ENCODE data around the gene CACNA1G. TPM values are rescaled to one million over a fixed set of nuclear protein-coding genes. Genes with fewer than 3 reads are reported as not detected.
A peak's percentile ranks its signal among the peaks of the same experiment; 100 is the strongest.

Gene CACNA1G
- total RNA-seq, 1 donor from 2014 or later: 1.6 TPM

- Mint-ChIP-seq H3K4me1 (peaks cover 19% of the 10 kb centered on the region), H3K9me3 (no peaks in the 10 kb centered on the region), H3K27ac (no peak overlapping the region), H3K4me3 (peak overlapping the region; percentile 3), H3K27me3 (ENCODE audit: insufficient read depth, low read depth) (peaks cover 7% of the 10 kb centered on the region), H3K36me3 (no peaks in the 10 kb centered on the region)
- Histone ChIP-seq H3F3A (ENCODE audit: low read depth) (no peaks in the 10 kb centered on the region), H3K79me2 (ENCODE audit: low read depth) (no peaks in the 10 kb centered on the region), H3K9ac (no peak overlapping the region), H3K4me2 (no peak overlapping the region), H3K27me3 (no peaks in the 10 kb centered on the region), H3K4me3 (no peak overlapping the region), H3K9me3 (ENCODE audit: low read depth) (no peaks in the 10 kb centered on the region), H4K20me1 (ENCODE audit: low read depth) (no peaks in the 10 kb centered on the region), H2AFZ (replicated peaks) (no peak overlapping the region), H3K36me3 (no peaks in the 10 kb centered on the region), H3K4me1 (peaks cover 3% of the 10 kb centered on the region), H3K27ac (no peak overlapping the region)
- TF ChIP-seq EZH2phosphoT487 (IDR thresholded peaks at IDR 0.05) (no peak), CTCF (IDR thresholded peaks at IDR 0.05) (no peak), EZH2 (IDR thresholded peaks at IDR 0.05) (no peak)
- no peak for DNase-seq (ENCODE audit: low spot score)
Observed at GRCh38 chr17:50662632-50663225, 102.2 kb downstream of the CACNA1G start.

GRCh38 chr17:50663812-50664374 lies 103.4 kb downstream of the CACNA1G start:
- TF ChIP-seq EZH2phosphoT487 (IDR thresholded peaks at IDR 0.05) (no peak), EZH2 (IDR thresholded peaks at IDR 0.05) (no peak), CTCF (IDR thresholded peaks at IDR 0.05) (no peak)
- peaks cover 11% of the 10 kb centered on the region for H3K27me3 Mint-ChIP-seq (ENCODE audit: insufficient read depth, low read depth)
- no peaks in the 10 kb centered on the region for H3K36me3 ChIP-seq
- H4K20me1 ChIP-seq (ENCODE audit: low read depth): no peaks in the 10 kb centered on the region
- H3K36me3 Mint-ChIP-seq: no peaks in the 10 kb centered on the region
- H3K27ac Mint-ChIP-seq: no peak overlapping the region
- H3K4me1 ChIP-seq: peaks cover 11% of the 10 kb centered on the region
- H3K27ac ChIP-seq: no peak overlapping the region
- H3K4me2 ChIP-seq: no peak overlapping the region
- no peak overlapping the region for H3K9ac ChIP-seq
- H3K9me3 Mint-ChIP-seq: no peaks in the 10 kb centered on the region
- no peak overlapping the region for H3K4me3 Mint-ChIP-seq
- H3K4me3 ChIP-seq: no peak overlapping the region
- H3K79me2 ChIP-seq (ENCODE audit: low read depth): no peaks in the 10 kb centered on the region
- no peak for DNase-seq (ENCODE audit: low spot score)
- peaks cover 25% of the 10 kb centered on the region for H3K4me1 Mint-ChIP-seq
- no peaks in the 10 kb centered on the region for H3K9me3 ChIP-seq (ENCODE audit: low read depth)
- no peaks in the 10 kb centered on the region for H3K27me3 ChIP-seq
- no peaks in the 10 kb centered on the region for H3F3A ChIP-seq (ENCODE audit: low read depth)
- H2AFZ ChIP-seq (replicated peaks): no peak overlapping the region

- Mint-ChIP-seq H3K27ac (no peak overlapping the region), H3K27me3 (ENCODE audit: insufficient read depth, low read depth) (peaks cover 11% of the 10 kb centered on the region), H3K36me3 (no peaks in the 10 kb centered on the region), H3K9me3 (no peaks in the 10 kb centered on the region), H3K4me1 (peaks cover 25% of the 10 kb centered on the region), H3K4me3 (no peak overlapping the region)
- H3K9me3 ChIP-seq (ENCODE audit: low read depth): no peaks in the 10 kb centered on the region
- no peak overlapping the region for H2AFZ ChIP-seq (replicated peaks)
- H3K36me3 ChIP-seq: no peaks in the 10 kb centered on the region
- no peaks in the 10 kb centered on the region for H3F3A ChIP-seq (ENCODE audit: low read depth)
- H4K20me1 ChIP-seq (ENCODE audit: low read depth): no peaks in the 10 kb centered on the region
- TF ChIP-seq EZH2phosphoT487 (IDR thresholded peaks at IDR 0.05) (no peak), EZH2 (IDR thresholded peaks at IDR 0.05) (no peak)
- H3K27me3 ChIP-seq: no peaks in the 10 kb centered on the region
- no peak overlapping the region for H3K27ac ChIP-seq
- H3K79me2 ChIP-seq (ENCODE audit: low read depth): no peaks in the 10 kb centered on the region
- H3K4me3 ChIP-seq: no peak overlapping the region
- no peak overlapping the region for H3K9ac ChIP-seq
- peaks cover 11% of the 10 kb centered on the region for H3K4me1 ChIP-seq
- no peak overlapping the region for H3K4me2 ChIP-seq
- DNase-seq (ENCODE audit: low spot score): no peak
Observed at GRCh38 chr17:50664788-50665458, 104.4 kb downstream of the CACNA1G start.

DNA sequence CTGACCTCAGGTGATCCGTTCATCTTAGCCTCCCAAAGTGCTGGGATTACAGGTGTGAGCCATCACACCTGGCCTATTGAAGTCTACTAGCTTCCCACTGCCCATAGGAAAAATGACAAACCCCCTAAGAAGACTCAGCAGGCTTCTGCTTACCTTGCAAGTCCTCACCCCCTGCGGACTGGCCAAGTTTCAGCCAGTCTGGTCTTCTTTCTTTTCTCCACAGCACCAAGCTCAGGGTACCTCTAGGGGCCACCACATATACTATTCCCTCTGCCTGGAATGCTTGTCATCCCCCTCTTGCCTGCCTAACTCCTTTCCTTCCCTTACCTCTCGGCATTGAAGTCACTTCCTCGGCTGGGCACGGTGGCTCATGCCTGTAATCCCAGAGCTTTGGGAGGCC lies 105.3 kb downstream of the CACNA1G start:
- no peaks in the 10 kb centered on the region for H3K36me3 ChIP-seq
- TF ChIP-seq CTCF (IDR thresholded peaks at IDR 0.05) (no peak), EZH2phosphoT487 (IDR thresholded peaks at IDR 0.05) (no peak), EZH2 (IDR thresholded peaks at IDR 0.05) (no peak)
- H3K9me3 ChIP-seq (ENCODE audit: low read depth): no peaks in the 10 kb centered on the region
- DNase-seq (ENCODE audit: low spot score): no peak
- no peak overlapping the region for H3K9ac ChIP-seq
- no peak overlapping the region for H3K4me2 ChIP-seq
- H4K20me1 ChIP-seq (ENCODE audit: low read depth): no peaks in the 10 kb centered on the region
- no peak overlapping the region for H2AFZ ChIP-seq (replicated peaks)
- Mint-ChIP-seq H3K27ac (no peak overlapping the region), H3K36me3 (no peaks in the 10 kb centered on the region), H3K9me3 (no peaks in the 10 kb centered on the region), H3K4me1 (peaks cover 25% of the 10 kb centered on the region), H3K4me3 (no peak overlapping the region), H3K27me3 (ENCODE audit: insufficient read depth, low read depth) (peaks cover 10% of the 10 kb centered on the region)
- peaks cover 11% of the 10 kb centered on the region for H3K4me1 ChIP-seq
- H3K27ac ChIP-seq: no peak overlapping the region
- H3K4me3 ChIP-seq: no peak overlapping the region
- no peaks in the 10 kb centered on the region for H3F3A ChIP-seq (ENCODE audit: low read depth)
- H3K27me3 ChIP-seq: no peaks in the 10 kb centered on the region
- no peaks in the 10 kb centered on the region for H3K79me2 ChIP-seq (ENCODE audit: low read depth)
